ENCODE measurements around the gene FARP2.
"Not testable (repeated sequence)": the region's sequence is repeated elsewhere in the genome, so short reads cannot be mapped to it uniquely, and the experiment has no call there.

Gene FARP2

DNA sequence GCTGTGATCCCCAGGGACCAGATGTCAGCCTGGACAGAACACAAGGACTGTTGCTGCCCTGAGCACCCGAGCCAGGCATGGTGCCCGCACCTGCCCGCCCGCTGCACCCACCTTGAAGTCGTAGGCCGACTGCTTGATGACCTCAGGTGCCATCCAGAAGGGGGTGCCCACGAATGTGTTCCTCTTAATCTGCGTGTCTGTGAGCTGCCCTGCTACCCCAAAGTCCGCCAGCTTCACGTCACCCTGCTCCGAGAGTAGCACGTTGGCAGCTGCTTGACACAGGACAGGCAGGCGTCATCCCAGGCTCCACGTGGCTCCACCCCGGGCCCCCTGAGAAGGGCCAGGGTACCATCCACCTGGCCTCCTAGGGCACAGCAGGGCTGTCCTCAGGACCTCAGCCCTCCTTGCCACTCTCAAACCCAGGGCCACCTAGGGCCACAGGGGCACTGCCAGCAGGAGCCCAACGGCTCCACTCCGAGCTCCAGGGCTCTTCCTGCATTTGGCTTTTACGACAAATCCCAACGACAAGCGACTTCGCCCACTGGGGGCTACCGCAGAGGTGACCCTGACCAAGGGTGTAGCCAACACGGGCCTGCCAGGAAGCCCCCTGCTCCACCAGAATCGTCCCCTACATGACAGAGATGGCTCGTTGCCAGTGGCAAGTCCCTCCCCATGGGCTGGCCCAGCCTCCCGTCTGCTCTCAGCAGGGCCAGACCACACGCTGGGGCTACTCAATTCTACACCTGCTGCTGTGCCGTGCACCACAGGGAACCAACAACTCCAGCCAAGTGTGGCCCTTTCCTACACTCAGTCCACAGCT lies 143.3 kb downstream of the FARP2 start:
- H3K36me3 ChIP-seq (ENCODE audit: control insufficient read depth, insufficient read depth, low read length), result peaks cover 92% of the 10 kb centered on the region
- H3K4me1 ChIP-seq (ENCODE audit: control insufficient read depth, insufficient read depth, low read length, poor library complexity, severe bottlenecking), result no peaks in the 10 kb centered on the region
- no peak overlapping the region for H3K27ac ChIP-seq (ENCODE audit: low read depth, low read length, severe bottlenecking)
- no peak overlapping the region for H3K4me3 ChIP-seq (ENCODE audit: extremely low read depth, insufficient read depth, low read length, poor library complexity, severe bottlenecking)
- 94 to 95% methylated on average over 28 of the region's 28 CpGs for WGBS, 2 experiments (ENCODE audit: insufficient coverage in 2 of 2)
- no peaks in the 10 kb centered on the region for H3K9me3 ChIP-seq (ENCODE audit: control insufficient read depth, low read length)

- H3K9me3 ChIP-seq (ENCODE audit: control insufficient read depth, low read length), result no peaks in the 10 kb centered on the region
- no peak overlapping the region for H3K27ac ChIP-seq (ENCODE audit: low read depth, low read length, severe bottlenecking)
- 95 to 98% methylated on average over 8 to 9 of the region's 10 CpGs for WGBS, 2 experiments (ENCODE audit: insufficient coverage in 2 of 2)
- H3K36me3 ChIP-seq (ENCODE audit: control insufficient read depth, insufficient read depth, low read length), result peaks cover 88% of the 10 kb centered on the region
- no peak overlapping the region for H3K4me3 ChIP-seq (ENCODE audit: extremely low read depth, insufficient read depth, low read length, poor library complexity, severe bottlenecking)
- no peaks in the 10 kb centered on the region for H3K4me1 ChIP-seq (ENCODE audit: control insufficient read depth, insufficient read depth, low read length, poor library complexity, severe bottlenecking)
Measured at GRCh38 chr2:241500016-241500415, 143.9 kb downstream of the FARP2 start.

DNA sequence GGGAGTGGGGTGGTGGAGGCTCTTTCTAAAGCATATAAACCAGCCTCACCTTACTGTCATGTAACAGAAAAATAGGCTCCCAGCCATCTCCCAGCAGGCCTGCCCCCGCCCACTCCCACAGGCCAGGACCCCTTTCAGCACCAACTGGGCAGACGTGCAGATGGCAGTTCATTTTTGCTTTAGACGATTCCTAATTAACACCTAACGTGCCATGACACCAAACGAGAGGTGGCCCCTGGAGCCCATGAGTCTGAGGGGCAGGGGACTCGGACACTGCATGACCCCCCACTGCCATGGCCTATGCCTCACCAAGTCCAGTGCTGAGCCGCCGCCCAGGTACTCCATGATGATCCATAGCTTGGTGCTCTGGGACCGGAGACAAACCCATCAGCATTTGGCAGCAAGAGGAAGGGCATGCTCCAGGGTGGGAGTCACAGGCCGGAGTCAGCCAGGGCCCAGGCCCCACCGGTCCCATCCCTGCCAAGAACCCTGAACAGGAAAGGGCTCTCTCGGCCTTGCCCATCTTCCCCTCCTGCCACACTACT lies 144.4 kb downstream of the FARP2 start:
- H3K4me3 ChIP-seq (ENCODE audit: extremely low read depth, insufficient read depth, low read length, poor library complexity, severe bottlenecking), result no peak overlapping the region
- H3K36me3 ChIP-seq (ENCODE audit: control insufficient read depth, insufficient read depth, low read length), result peaks cover 88% of the 10 kb centered on the region
- no peaks in the 10 kb centered on the region for H3K9me3 ChIP-seq (ENCODE audit: control insufficient read depth, low read length)
- H3K4me1 ChIP-seq (ENCODE audit: control insufficient read depth, insufficient read depth, low read length, poor library complexity, severe bottlenecking), result peaks cover under 1% of the 10 kb centered on the region
- no peak overlapping the region for H3K27ac ChIP-seq (ENCODE audit: low read depth, low read length, severe bottlenecking)
- 95 to 97% methylated on average over 12 of the region's 12 CpGs for WGBS, 2 experiments (ENCODE audit: insufficient coverage in 2 of 2)

DNA sequence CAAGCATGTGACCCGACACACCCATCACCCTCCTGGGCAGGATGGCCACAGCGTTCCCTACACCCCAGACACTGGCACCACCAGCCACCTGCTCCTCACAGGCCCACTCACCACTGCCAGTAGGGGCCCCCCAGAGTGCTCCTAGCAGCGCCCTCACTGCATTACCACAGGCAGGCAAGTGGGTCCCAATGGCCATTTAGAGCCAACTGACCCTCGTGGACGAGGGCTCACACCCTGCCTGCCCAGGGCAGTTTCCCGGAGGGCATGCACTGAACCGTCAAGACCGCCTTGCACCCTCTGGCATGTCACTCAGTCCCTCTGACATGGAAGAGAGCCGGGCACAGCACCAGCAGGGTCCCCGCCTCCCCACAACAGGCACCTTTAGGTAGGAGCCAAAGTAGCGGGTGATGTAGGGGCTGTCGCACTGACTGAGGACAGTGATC lies 145.0 kb downstream of the FARP2 start:
- WGBS, 2 experiments (ENCODE audit: insufficient coverage in 2 of 2), result 98 to 99% methylated on average over 11 to 12 of the region's 12 CpGs
- no peaks in the 10 kb centered on the region for H3K9me3 ChIP-seq (ENCODE audit: control insufficient read depth, low read length)
- peaks cover 88% of the 10 kb centered on the region for H3K36me3 ChIP-seq (ENCODE audit: control insufficient read depth, insufficient read depth, low read length)
- H3K27ac ChIP-seq (ENCODE audit: low read depth, low read length, severe bottlenecking), result no peak overlapping the region
- peaks cover 7% of the 10 kb centered on the region for H3K4me1 ChIP-seq (ENCODE audit: control insufficient read depth, insufficient read depth, low read length, poor library complexity, severe bottlenecking)
- H3K4me3 ChIP-seq (ENCODE audit: extremely low read depth, insufficient read depth, low read length, poor library complexity, severe bottlenecking), result no peak overlapping the region

GRCh38 chr2:241501551-241501950 lies 145.5 kb downstream of the FARP2 start:
- Histone ChIP-seq H3K9me3 (ENCODE audit: control insufficient read depth, low read length) (no peaks in the 10 kb centered on the region), H3K36me3 (ENCODE audit: control insufficient read depth, insufficient read depth, low read length) (peaks cover 88% of the 10 kb centered on the region), H3K4me1 (ENCODE audit: control insufficient read depth, insufficient read depth, low read length, poor library complexity, severe bottlenecking) (peaks cover 10% of the 10 kb centered on the region), H3K27ac (ENCODE audit: low read depth, low read length, severe bottlenecking) (no peak overlapping the region), H3K4me3 (ENCODE audit: extremely low read depth, insufficient read depth, low read length, poor library complexity, severe bottlenecking) (no peak overlapping the region)
- 96 to 98% methylated on average over 12 to 16 of the region's 17 CpGs for whole genome bisulfite sequencing, 2 experiments (ENCODE audit: insufficient coverage in 2 of 2)

DNA sequence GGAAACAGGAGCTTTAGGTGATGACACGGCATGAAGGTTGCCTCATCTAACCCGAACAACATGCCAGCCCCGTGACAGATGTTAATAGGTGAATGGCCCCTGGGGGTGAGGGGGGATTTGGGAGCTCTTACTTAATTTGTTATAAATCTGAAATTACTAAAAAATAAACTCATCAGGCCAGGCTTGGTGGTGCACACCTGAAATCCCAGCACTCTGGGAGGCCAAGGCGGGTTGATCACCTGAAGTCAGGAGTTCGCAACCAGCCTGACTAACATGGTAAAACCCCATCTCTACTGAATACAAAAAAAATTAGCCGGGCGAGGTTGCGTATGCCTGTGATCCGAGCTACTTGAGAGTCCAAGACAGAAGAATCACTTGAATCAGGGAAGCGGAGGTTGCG lies 146.2 kb downstream of the FARP2 start:
- H3K4me1 ChIP-seq (ENCODE audit: control insufficient read depth, insufficient read depth, low read length, poor library complexity, severe bottlenecking), result peaks cover 14% of the 10 kb centered on the region
- WGBS, 2 experiments (ENCODE audit: insufficient coverage in 2 of 2), result 88 to 93% methylated on average over 7 to 9 of the region's 11 CpGs
- H3K9me3 ChIP-seq (ENCODE audit: control insufficient read depth, low read length), result no peaks in the 10 kb centered on the region
- no peak overlapping the region for H3K4me3 ChIP-seq (ENCODE audit: extremely low read depth, insufficient read depth, low read length, poor library complexity, severe bottlenecking)
- no peak overlapping the region for H3K27ac ChIP-seq (ENCODE audit: low read depth, low read length, severe bottlenecking)
- peaks cover 81% of the 10 kb centered on the region for H3K36me3 ChIP-seq (ENCODE audit: control insufficient read depth, insufficient read depth, low read length)

- Histone ChIP-seq H3K4me3 (ENCODE audit: extremely low read depth, insufficient read depth, low read length, poor library complexity, severe bottlenecking) (no peak overlapping the region), H3K9me3 (ENCODE audit: control insufficient read depth, low read length) (no peaks in the 10 kb centered on the region), H3K27ac (ENCODE audit: low read depth, low read length, severe bottlenecking) (no peak overlapping the region), H3K36me3 (ENCODE audit: control insufficient read depth, insufficient read depth, low read length) (peaks cover 65% of the 10 kb centered on the region), H3K4me1 (ENCODE audit: control insufficient read depth, insufficient read depth, low read length, poor library complexity, severe bottlenecking) (peaks cover 16% of the 10 kb centered on the region)
- 97 to 98% methylated on average over 9 to 11 of the region's 12 CpGs for WGBS, 2 experiments (ENCODE audit: insufficient coverage in 2 of 2)
Measured at GRCh38 chr2:241503776-241504392, 147.8 kb downstream of the FARP2 start.

GRCh38 chr2:241505086-241505780 lies 149.1 kb downstream of the FARP2 start:
- H3K36me3 ChIP-seq (ENCODE audit: control insufficient read depth, insufficient read depth, low read length), result peaks cover 53% of the 10 kb centered on the region
- 85 to 91% methylated on average over 13 of the region's 15 CpGs for WGBS, 2 experiments (ENCODE audit: insufficient coverage in 2 of 2)

DNA sequence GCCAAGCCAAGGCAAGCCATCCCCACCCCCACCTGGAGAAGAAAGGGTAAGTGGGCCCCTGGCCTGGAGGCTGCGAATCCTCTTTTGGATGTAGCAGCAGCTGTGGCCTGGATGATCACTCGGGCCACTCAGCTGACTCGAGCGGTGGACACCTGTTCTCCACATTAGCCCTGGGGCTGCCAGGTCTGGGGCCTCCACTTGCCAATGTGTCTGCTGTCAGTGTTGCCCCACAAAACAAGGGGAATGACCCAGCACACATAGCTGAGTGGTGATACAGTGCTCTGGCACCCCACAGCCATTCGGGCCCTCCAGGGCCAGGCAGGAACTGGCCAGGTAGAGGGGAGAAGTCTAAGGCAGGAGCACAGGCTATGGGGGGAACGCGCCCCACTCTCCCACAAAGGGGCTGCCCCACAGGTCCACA lies 149.7 kb downstream of the FARP2 start:
- Histone ChIP-seq H3K36me3 (ENCODE audit: control insufficient read depth, insufficient read depth, low read length) (peaks cover 47% of the 10 kb centered on the region), H3K4me3 (ENCODE audit: extremely low read depth, insufficient read depth, low read length, poor library complexity, severe bottlenecking) (no peak overlapping the region), H3K4me1 (ENCODE audit: control insufficient read depth, insufficient read depth, low read length, poor library complexity, severe bottlenecking) (peaks cover 19% of the 10 kb centered on the region), H3K9me3 (ENCODE audit: control insufficient read depth, low read length) (no peaks in the 10 kb centered on the region), H3K27ac (ENCODE audit: low read depth, low read length, severe bottlenecking) (no peak overlapping the region)
- 87 to 94% methylated on average over 6 of the region's 7 CpGs for WGBS, 2 experiments (ENCODE audit: insufficient coverage in 2 of 2)

More at GRCh38 chr2:241505086-241505780, 149.1 kb downstream of the FARP2 start:
- no peak overlapping the region for H3K4me3 ChIP-seq (ENCODE audit: extremely low read depth, insufficient read depth, low read length, poor library complexity, severe bottlenecking)
- H3K4me1 ChIP-seq (ENCODE audit: control insufficient read depth, insufficient read depth, low read length, poor library complexity, severe bottlenecking), result peaks cover 19% of the 10 kb centered on the region
- H3K27ac ChIP-seq (ENCODE audit: low read depth, low read length, severe bottlenecking), result no peak overlapping the region
- no peaks in the 10 kb centered on the region for H3K9me3 ChIP-seq (ENCODE audit: control insufficient read depth, low read length)

DNA sequence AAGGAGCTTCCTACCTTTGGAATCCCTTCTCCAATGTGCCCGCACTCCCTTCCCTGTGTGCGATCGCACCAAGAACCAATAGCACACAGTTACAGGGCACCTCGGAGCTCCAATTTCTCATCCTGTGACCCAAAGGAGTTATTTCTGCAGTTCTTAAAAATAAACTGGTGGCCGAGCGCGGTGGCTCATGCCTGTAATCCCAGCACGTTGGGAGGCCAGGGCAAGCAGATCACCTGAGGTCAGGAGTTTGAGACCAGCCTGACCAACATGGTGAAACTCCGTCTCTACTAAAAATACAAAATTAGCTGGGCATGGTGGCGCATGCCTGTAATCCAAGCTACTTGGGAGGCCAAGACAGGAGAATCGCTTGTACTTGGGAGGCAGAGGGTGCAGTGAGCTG lies 150.2 kb downstream of the FARP2 start:
- H3K4me1 ChIP-seq (ENCODE audit: control insufficient read depth, insufficient read depth, low read length, poor library complexity, severe bottlenecking), result peaks cover 19% of the 10 kb centered on the region
- not testable (repeated sequence) for H3K27ac ChIP-seq (ENCODE audit: low read depth, low read length, severe bottlenecking); H3K9me3 ChIP-seq (ENCODE audit: control insufficient read depth, low read length); H3K4me3 ChIP-seq (ENCODE audit: extremely low read depth, insufficient read depth, low read length, poor library complexity, severe bottlenecking)
- peaks cover 42% of the 10 kb centered on the region for H3K36me3 ChIP-seq (ENCODE audit: control insufficient read depth, insufficient read depth, low read length)
- 95 to 97% methylated on average over 11 of the region's 11 CpGs for WGBS, 2 experiments (ENCODE audit: insufficient coverage in 2 of 2)

All from mesodermal cell (in vitro differentiated cells).